Body of pancreas (tissue), 4 donors: ENCODE measurements around the gene NFATC2.

Experiments
- CTCF ChIP-seq, 7 experiments: fragments of 450-650 bp in 4 of 7; fragments of 200-600 bp in 3 of 7; sonication (generic) in 3 of 7; IDR thresholded peaks; one replicate each; pipeline ENCODE4 v1.5.1; 2016 to 2019; ENCODE audit warnings: antibody characterized with exemption in 7 of 7
- POLR2A ChIP-seq, 3 donors: fragments of 450-650 bp; IDR thresholded peaks; one replicate each; pipeline ENCODE4 v1.6.1; 2016; ENCODE audit warnings: antibody characterized with exemption in 3 of 3, mild to moderate bottlenecking in 2 of 3

- TF ChIP-seq POLR2A (IDR thresholded peaks at IDR 0.05) (no peak), CTCF (IDR thresholded peaks at IDR 0.05) (no peak)
Observed at GRCh38 chr20:51342510-51343236, 199.8 kb downstream of the NFATC2 start.
